GM18907 (cell line): ENCODE data around the gene KRT1.

Experiments
- ATAC-seq: cut with Tn5 transposase; IDR thresholded peaks from one replicate; pipeline ENCODE4 v1.9.1; 2021; ENCODE audit warnings: mild to moderate bottlenecking, moderate library complexity; ENCODE audit not compliant: unreplicated experiment

The KRT1 gene

GRCh38 chr12:52662093-52662917 lies 17.9 kb downstream of the KRT1 start:
- no peak for ATAC-seq

- ATAC-seq = no peak
Observed at GRCh38 chr12:52661668-52662067, 18.5 kb downstream of the KRT1 start.

GRCh38 chr12:52660934-52661499 lies 19.2 kb downstream of the KRT1 start:
- ATAC-seq = no peak

GRCh38 chr12:52659951-52660350 lies 20.3 kb downstream of the KRT1 start:
- no peak for ATAC-seq

- ATAC-seq = no peak
Observed at GRCh38 chr12:52659395-52659794, 20.8 kb downstream of the KRT1 start.

GRCh38 chr12:52658196-52658595 lies 22.0 kb downstream of the KRT1 start:
- no peak for ATAC-seq

- ATAC-seq = no peak
Observed at GRCh38 chr12:52657250-52657902, 22.8 kb downstream of the KRT1 start.

- no peak for ATAC-seq
Observed at GRCh38 chr12:52656616-52657015, 23.6 kb downstream of the KRT1 start.

- ATAC-seq = no peak
Observed at GRCh38 chr12:52655720-52656124, 24.5 kb downstream of the KRT1 start.

- no peak for ATAC-seq
Observed at GRCh38 chr12:52655251-52655650, 25.0 kb downstream of the KRT1 start.

GRCh38 chr12:52651726-52652261 lies 28.4 kb downstream of the KRT1 start, which contains the start of gene KRT2:
Gene KRT2 (minus strand): TSS chr12:52652211. CDS start chr12:52652142, 69 bp downstream.
- no peak for ATAC-seq

- no peak for ATAC-seq
Observed at GRCh38 chr12:52650520-52651081, 29.6 kb downstream of the KRT1 start.

- no peak for ATAC-seq
Observed at GRCh38 chr12:52649066-52649465, 31.1 kb downstream of the KRT1 start.

GRCh38 chr12:52648012-52648550 lies 32.1 kb downstream of the KRT1 start:
- ATAC-seq = no peak

GRCh38 chr12:52647601-52648000 lies 32.6 kb downstream of the KRT1 start:
- ATAC-seq = no peak

GRCh38 chr12:52646613-52647012 lies 33.6 kb downstream of the KRT1 start:
- ATAC-seq = no peak

GRCh38 chr12:52645982-52646381 lies 34.2 kb downstream of the KRT1 start:
- no peak for ATAC-seq

- ATAC-seq = no peak
Observed at GRCh38 chr12:52645120-52645761, 35.0 kb downstream of the KRT1 start.

GRCh38 chr12:52644078-52644415 lies 36.2 kb downstream of the KRT1 start:
- no peak for ATAC-seq

GRCh38 chr12:52643233-52644077 lies 36.8 kb downstream of the KRT1 start:
- ATAC-seq = no peak
